Measurements from ENCODE around the gene ADAD2.
"Not testable (repeated sequence)": the region's sequence is repeated elsewhere in the genome, so short reads cannot be mapped to it uniquely, and the experiment has no call there.

The ADAD2 gene

DNA sequence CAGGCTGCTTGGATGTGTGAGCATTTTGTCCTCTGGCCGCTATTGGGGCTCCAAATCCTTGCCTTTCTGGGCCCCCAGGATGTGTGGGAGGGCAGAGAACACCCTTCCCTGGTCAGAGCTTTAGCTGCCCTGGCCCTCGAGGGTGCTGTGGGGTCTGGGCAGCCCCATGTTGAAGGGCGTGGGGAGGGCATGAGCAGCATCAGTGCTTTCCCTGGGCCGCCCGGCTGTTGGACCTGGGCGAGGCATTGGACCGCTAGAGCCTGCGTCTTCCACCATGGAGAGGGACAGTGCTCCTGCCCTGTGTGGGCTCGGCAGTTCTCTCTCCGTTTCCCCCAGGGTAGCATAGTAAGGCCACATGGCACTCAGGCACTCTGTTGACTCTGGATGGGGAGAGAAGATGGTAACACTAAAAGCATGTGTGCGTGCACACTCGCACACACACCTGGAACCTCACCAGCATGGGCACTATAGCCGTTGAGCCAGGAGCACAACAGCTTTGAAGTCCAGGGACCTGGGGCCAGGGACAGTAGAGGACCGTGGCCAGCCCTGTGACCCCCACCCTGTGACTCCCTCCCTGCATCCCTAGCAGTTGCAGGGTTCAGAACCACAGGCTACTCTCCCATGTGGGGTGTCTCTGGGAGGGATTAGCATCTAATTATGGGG is 6.6 kb downstream of the ADAD2 start:
- no peaks in the 10 kb centered on the region for H3K9me3 Mint-ChIP-seq
- H3K36me3 Mint-ChIP-seq (ENCODE audit: low read depth), result no peaks in the 10 kb centered on the region
- no peak overlapping the region for H3K27ac Mint-ChIP-seq
- no peak overlapping the region for H3K4me3 Mint-ChIP-seq
- H3K27me3 Mint-ChIP-seq (ENCODE audit: low read depth), result no peaks in the 10 kb centered on the region
- peaks cover 17% of the 10 kb centered on the region for H3K4me1 Mint-ChIP-seq (ENCODE audit: low read depth)

DNA sequence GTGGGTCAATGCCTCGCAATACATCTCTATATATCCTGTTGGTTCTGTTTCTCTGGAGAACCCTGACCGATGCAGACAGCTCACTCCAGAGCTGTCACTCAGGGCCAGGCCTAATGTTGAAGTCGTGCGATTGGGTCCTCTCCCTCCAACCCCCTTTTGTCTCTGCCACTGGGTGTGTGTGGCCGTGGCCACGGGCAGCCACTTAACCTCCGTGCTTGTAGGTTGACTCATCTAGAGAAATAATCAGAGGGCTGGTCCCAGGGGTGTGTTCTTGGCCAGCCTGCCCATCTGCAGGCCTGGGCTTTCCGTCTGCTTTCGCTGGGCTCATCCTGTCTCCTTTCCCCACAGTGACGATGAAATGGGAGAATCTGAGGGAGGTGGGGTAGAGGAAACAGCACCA is 7.4 kb downstream of the ADAD2 start:
- no peak overlapping the region for H3K4me3 Mint-ChIP-seq
- H3K27ac Mint-ChIP-seq, result no peak overlapping the region
- H3K36me3 Mint-ChIP-seq (ENCODE audit: low read depth), result no peaks in the 10 kb centered on the region
- H3K27me3 Mint-ChIP-seq (ENCODE audit: low read depth), result no peaks in the 10 kb centered on the region
- no peaks in the 10 kb centered on the region for H3K9me3 Mint-ChIP-seq
- peaks cover 11% of the 10 kb centered on the region for H3K4me1 Mint-ChIP-seq (ENCODE audit: low read depth)

DNA sequence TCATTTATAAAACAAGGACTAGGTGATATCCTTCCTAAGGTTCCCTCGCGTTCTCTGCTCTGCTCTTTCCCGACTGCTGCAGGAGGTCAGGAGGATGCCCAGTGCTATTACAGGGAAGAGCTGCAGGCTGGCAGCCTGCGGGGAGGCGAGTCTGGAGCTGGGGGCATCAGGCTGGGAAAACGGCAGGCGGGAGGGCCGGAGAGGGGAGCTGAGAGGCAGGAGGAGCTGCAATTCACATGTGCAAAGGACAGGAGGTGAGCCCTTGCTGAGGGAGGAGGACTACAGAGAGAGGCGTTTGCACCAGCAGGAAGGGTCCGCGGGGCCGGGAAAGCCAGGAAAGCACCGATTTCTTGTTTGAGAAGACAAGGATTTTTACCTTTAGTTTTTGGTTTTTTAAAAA is 8.1 kb downstream of the ADAD2 start:
- no peaks in the 10 kb centered on the region for H3K27me3 Mint-ChIP-seq (ENCODE audit: low read depth)
- H3K27ac Mint-ChIP-seq, result no peak overlapping the region

DNA sequence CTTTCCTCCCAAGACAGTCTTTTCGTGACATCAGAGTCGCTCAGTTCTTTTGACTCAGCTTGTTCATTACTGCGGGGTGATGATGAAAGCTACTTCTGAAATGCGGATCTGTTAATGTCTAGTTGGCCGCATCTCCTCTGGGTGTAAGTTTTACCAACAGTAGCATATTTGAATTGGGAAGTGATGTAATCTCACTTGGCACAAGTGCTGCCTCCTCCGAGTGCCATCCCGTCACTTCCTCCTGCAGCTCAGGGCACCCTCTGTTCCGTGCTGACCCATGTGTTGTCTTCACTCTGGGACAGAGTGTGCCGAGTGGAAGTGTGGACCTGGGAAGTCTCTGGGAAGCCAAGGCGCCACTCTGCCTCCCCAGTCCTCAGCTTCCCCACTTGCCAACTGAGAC is 8.9 kb downstream of the ADAD2 start:
- Mint-ChIP-seq H3K4me1 (ENCODE audit: low read depth) (no peaks in the 10 kb centered on the region), H3K4me3 (no peak overlapping the region), H3K27ac (no peak overlapping the region), H3K9me3 (no peaks in the 10 kb centered on the region), H3K36me3 (ENCODE audit: low read depth) (no peaks in the 10 kb centered on the region), H3K27me3 (ENCODE audit: low read depth) (no peaks in the 10 kb centered on the region)

More for the DNA sequence above, 8.1 kb downstream of the ADAD2 start:
- Mint-ChIP-seq H3K36me3 (ENCODE audit: low read depth) (no peaks in the 10 kb centered on the region), H3K4me1 (ENCODE audit: low read depth) (peaks cover 4% of the 10 kb centered on the region), H3K4me3 (no peak overlapping the region), H3K9me3 (no peaks in the 10 kb centered on the region)

DNA sequence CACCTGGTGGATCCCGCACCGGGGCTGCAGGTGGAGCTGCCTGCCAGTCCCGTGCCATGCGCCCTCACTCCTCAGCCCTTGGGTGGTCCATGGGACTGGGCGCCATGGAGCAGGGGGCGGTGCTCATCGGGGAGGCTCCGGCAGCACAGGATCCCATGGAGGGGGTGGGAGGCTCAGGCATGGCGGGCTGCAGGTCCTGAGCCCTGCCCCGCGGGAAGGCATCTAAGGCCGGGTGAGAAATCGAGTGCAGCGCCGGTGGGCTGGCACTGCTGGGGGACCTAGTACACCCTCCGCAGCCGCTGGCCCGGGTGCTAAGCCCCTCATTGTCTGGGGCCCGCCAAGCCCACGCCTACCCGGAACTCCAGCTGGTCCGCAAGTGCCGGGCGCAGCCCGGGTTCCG is 13.6 kb downstream of the ADAD2 start:
- H3K36me3 Mint-ChIP-seq (ENCODE audit: low read depth); H3K4me3 Mint-ChIP-seq; H3K27ac Mint-ChIP-seq; H3K9me3 Mint-ChIP-seq; H3K4me1 Mint-ChIP-seq (ENCODE audit: low read depth); H3K27me3 Mint-ChIP-seq (ENCODE audit: low read depth): not testable (repeated sequence)

DNA sequence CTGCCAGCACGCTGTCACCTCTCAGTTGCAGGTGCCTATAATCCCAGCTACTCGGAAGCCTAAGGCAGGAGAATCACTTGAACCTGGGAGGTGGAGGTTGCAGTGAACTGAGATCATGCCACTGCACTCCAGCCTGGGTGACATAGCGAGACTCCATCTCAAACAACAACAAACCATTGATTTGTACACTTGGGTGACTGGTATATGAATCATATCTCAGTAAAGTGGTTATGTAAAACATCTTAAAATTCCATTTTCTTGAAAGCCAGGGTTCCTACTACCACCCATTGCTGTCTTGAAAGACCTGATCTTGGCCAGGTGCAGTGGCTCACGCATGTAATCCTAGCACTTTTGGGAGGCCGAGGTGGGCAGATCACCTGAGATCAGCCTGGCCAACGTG is 14.2 kb downstream of the ADAD2 start:
- not testable (repeated sequence) for H3K27ac Mint-ChIP-seq; H3K4me3 Mint-ChIP-seq; H3K4me1 Mint-ChIP-seq (ENCODE audit: low read depth); H3K36me3 Mint-ChIP-seq (ENCODE audit: low read depth); H3K27me3 Mint-ChIP-seq (ENCODE audit: low read depth); H3K9me3 Mint-ChIP-seq

DNA sequence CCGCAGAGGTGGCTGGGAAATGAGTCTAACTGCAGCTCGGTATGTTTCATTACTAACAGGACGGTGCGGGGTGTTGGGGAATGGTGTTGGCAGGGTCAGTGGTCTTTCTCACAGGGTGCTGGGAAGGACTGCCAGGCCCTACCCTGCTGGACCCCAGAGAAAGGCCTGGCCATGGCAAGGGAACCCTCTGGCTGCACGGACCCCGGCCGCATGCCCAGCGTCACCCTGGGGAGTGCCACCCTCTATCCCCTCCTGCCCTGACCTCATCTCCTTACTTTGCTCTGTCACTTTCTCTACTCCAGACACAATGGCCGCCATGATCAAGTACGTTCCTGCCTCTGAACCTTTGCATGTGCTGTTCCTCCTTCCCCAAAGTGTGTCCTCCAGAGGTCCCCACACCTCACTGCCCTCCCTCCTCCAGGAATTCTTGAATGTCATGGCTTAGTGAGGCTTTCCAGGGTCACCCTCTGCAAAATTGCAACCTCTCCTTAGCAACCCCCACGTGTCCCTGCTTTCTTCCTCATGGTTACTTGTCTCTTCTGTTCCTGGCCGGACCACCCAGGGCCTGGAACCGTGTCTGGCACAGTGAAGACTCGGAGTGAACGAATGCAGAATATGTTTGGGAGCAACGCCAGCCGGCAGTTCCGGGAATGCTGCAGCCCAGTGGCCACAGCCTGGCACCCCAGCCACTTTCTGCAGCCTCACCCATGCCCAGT is 15.2 kb downstream of the ADAD2 start:
- no peaks in the 10 kb centered on the region for H3K4me1 Mint-ChIP-seq (ENCODE audit: low read depth)
- H3K36me3 Mint-ChIP-seq (ENCODE audit: low read depth), result no peaks in the 10 kb centered on the region
- H3K9me3 Mint-ChIP-seq, result no peaks in the 10 kb centered on the region
- H3K4me3 Mint-ChIP-seq, result no peak overlapping the region
- H3K27ac Mint-ChIP-seq, result no peak overlapping the region
- H3K27me3 Mint-ChIP-seq (ENCODE audit: low read depth), result no peaks in the 10 kb centered on the region

DNA sequence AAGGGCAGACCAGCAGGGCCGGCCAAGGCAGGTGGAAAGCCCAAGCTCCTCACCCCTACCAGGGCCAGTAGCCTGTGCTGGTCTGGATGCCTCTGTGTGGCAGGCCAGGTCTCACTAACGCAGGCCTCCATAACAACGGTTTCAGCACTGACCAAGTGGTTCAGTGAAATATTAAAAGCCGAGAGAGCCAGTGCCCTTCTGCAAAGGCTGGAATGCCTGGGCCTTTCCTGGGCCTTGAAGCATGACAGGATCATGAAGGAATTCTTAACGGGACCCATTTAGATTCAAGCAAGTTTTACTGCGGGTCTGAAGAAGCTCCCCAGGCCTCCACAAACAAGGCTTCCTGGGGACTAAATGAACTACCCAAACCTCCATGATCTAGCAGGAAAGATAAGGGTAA is 16.3 kb downstream of the ADAD2 start:
- Mint-ChIP-seq H3K9me3 (no peaks in the 10 kb centered on the region), H3K27me3 (ENCODE audit: low read depth) (no peaks in the 10 kb centered on the region), H3K36me3 (ENCODE audit: low read depth) (no peaks in the 10 kb centered on the region), H3K4me1 (ENCODE audit: low read depth) (no peaks in the 10 kb centered on the region), H3K4me3 (no peak overlapping the region), H3K27ac (no peak overlapping the region)

DNA sequence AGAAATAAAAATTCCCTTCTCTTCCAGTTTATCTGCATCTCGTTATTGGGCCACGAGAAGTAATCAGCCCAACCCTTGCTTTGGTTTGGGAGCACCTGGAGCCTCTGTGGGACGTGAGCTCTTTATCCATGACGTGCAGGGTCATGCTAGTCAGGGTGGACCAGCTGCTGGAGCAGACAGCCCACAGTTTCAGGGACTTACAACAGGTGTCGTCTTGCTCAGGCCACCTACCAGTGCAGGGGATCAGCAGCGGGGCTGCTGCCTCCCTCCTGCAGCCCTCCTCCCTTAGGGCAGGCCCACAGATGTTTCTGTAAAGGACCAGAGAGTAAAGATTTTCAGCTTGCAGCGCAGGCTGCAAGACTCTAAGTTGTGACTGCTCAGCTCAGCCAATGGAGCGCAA is 16.9 kb downstream of the ADAD2 start:
- no peak overlapping the region for H3K27ac Mint-ChIP-seq
- H3K4me1 Mint-ChIP-seq (ENCODE audit: low read depth), result no peaks in the 10 kb centered on the region
- H3K9me3 Mint-ChIP-seq, result no peaks in the 10 kb centered on the region
- H3K4me3 Mint-ChIP-seq, result no peak overlapping the region
- no peaks in the 10 kb centered on the region for H3K27me3 Mint-ChIP-seq (ENCODE audit: low read depth)
- H3K36me3 Mint-ChIP-seq (ENCODE audit: low read depth), result no peaks in the 10 kb centered on the region

DNA sequence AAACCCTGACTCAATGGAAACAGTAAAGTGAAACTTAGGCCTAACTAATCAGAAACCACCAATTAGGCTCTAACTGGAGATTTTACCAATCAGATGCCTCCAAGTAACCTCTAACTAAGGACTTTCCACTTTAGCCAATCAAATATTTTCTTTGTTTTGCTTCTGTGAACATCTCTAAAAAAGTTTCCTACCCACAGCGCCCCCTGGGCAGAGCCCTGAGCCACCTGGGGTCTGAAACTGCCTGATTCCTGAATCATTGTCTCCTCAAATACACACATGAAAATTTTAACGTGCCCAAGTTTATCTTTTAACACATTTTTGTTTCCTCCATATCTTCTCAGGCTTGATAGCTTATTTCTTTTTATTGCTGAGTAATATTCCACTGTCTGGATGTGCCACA is 19.0 kb downstream of the ADAD2 start:
- H3K36me3 Mint-ChIP-seq (ENCODE audit: low read depth), result no peaks in the 10 kb centered on the region
- no peak overlapping the region for H3K4me3 Mint-ChIP-seq
- no peak overlapping the region for H3K27ac Mint-ChIP-seq
- H3K9me3 Mint-ChIP-seq, result no peaks in the 10 kb centered on the region
- H3K4me1 Mint-ChIP-seq (ENCODE audit: low read depth), result no peaks in the 10 kb centered on the region
- H3K27me3 Mint-ChIP-seq (ENCODE audit: low read depth), result no peaks in the 10 kb centered on the region

DNA sequence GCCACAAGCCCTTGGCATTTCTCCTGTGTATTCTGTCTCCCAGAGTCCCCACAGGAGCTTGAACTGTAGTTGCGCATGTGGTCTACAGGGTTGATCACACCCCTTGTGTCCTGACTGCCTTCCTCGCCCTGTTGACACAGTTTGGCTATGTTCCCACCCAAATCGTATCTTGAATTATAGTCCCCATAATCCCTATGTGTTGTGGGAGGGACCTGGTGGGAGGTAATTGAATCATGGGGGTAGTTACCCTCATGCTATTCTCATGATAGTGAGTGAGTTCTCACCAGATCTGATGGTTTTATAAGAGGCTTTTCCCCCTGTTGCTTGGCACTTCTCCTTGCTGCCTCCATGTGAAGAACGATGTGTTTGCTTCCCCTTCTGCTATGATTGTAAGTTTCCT is 21.2 kb downstream of the ADAD2 start:
- no peaks in the 10 kb centered on the region for H3K27me3 Mint-ChIP-seq (ENCODE audit: low read depth)
- H3K4me3 Mint-ChIP-seq, result no peak overlapping the region
- H3K4me1 Mint-ChIP-seq (ENCODE audit: low read depth), result no peaks in the 10 kb centered on the region
- H3K36me3 Mint-ChIP-seq (ENCODE audit: low read depth), result no peaks in the 10 kb centered on the region
- H3K27ac Mint-ChIP-seq, result no peak overlapping the region
- no peaks in the 10 kb centered on the region for H3K9me3 Mint-ChIP-seq

DNA sequence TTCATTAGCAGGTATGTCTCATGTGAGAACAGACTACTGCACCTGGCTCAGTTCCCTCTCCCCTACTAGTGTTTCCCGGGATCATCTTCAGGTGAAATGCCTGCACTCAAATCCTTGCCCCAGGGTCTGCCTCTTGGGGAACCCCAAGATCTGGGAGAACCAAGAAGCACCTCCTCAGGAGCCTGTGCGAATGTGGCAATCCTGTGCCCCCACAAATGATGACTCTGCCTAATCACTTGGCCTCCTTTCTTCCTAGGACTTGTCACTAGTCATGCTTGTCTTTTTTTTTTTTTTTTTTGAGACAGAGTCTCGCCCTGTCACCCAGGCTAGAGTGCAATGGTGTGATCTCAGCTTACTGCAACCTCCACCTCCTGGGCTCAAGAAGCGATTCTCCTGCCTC is 21.7 kb downstream of the ADAD2 start:
- Mint-ChIP-seq H3K36me3 (ENCODE audit: low read depth) (no peaks in the 10 kb centered on the region), H3K9me3 (no peaks in the 10 kb centered on the region)

DNA sequence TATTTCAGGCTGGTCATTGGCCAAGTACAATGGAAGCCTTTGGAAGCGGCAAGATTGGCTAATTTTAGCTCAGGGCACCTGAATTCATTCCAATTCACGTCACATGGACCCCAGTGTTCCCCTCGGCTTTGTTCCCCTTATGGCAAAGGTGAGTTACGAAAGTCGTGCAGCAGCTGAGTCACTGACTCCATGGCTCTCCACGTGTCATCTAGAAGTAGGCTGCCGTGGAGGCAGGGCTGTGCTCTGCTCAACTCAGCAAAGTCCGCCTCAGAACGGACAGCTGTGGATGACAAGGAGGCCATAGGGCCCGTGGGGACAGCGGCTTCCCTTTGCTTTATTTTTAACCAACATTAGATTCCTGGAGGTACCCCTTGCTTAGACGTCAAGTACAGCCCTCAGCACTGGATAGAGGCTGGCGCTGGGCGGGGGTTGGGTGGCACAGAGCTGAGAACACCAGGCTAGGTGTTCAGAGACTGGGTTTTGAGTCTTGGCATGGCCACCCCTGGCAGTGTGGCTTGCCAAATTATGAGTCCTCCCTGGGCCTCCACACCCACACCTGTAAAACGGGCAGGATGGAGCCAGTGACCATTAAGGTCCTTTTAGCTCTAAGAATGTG is 23.6 kb downstream of the ADAD2 start:
- Mint-ChIP-seq H3K27me3 (ENCODE audit: low read depth) (no peaks in the 10 kb centered on the region), H3K27ac (no peak overlapping the region), H3K9me3 (no peaks in the 10 kb centered on the region), H3K4me1 (ENCODE audit: low read depth) (no peaks in the 10 kb centered on the region), H3K36me3 (ENCODE audit: low read depth) (no peaks in the 10 kb centered on the region), H3K4me3 (no peak overlapping the region)

More for the DNA sequence above, 21.7 kb downstream of the ADAD2 start:
- Mint-ChIP-seq H3K4me1 (ENCODE audit: low read depth) (no peaks in the 10 kb centered on the region), H3K27me3 (ENCODE audit: low read depth) (no peaks in the 10 kb centered on the region), H3K27ac (no peak overlapping the region), H3K4me3 (no peak overlapping the region)

DNA sequence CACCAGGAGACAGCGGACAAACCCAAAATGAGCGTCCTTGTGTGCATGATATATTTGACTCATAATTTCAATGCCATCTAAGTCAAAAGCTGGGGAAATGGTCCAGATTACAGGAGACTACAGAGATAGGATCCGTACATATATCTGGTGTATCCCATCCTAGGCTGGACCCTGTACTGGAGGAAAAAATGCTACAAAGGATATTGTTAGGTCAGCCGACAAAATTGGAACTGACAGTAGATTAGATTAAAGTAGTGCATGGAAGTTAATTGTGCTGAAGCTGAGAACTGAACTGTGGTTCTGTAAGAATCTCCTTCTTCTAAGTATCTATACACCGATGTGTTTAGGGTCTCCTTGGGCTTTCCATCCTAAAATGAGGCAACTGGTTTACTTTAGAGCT is 24.6 kb downstream of the ADAD2 start:
- no peaks in the 10 kb centered on the region for H3K4me1 Mint-ChIP-seq (ENCODE audit: low read depth)
- no peak overlapping the region for H3K4me3 Mint-ChIP-seq
- no peak overlapping the region for H3K27ac Mint-ChIP-seq
- no peaks in the 10 kb centered on the region for H3K36me3 Mint-ChIP-seq (ENCODE audit: low read depth)
- H3K27me3 Mint-ChIP-seq (ENCODE audit: low read depth), result no peaks in the 10 kb centered on the region
- H3K9me3 Mint-ChIP-seq, result no peaks in the 10 kb centered on the region

DNA sequence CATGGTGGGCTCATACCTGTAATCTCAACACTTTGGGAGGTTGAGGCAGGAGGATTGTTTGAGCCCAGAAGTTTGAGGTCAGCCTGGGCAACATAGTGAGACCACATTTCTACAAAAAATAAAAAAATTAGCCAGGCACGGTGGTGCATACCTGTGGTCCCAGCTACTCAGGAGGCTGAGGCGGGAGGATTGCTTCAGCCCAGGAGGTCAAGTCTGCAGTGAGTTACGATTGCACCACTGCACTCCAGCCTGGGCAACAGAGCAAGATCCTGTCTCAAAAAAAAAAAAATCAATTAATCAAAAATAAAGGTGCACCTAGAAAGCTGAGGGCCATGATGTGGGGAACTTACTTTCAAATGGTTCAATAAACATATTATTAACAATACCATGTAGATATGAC is 25.2 kb downstream of the ADAD2 start:
- H3K27me3 Mint-ChIP-seq (ENCODE audit: low read depth); H3K4me1 Mint-ChIP-seq (ENCODE audit: low read depth); H3K27ac Mint-ChIP-seq; H3K36me3 Mint-ChIP-seq (ENCODE audit: low read depth); H3K4me3 Mint-ChIP-seq; H3K9me3 Mint-ChIP-seq: not testable (repeated sequence)

All from T-helper 1 cell treated with Interleukin-12 subunit alpha and Interleukin-12 subunit beta and Interleukin-4 antibody, amounts not matched to agents 30 μg/mL and 1 μg/mL, for 36 hours (primary cell).